ENCODE data around the gene PTPRQ.

DNA sequence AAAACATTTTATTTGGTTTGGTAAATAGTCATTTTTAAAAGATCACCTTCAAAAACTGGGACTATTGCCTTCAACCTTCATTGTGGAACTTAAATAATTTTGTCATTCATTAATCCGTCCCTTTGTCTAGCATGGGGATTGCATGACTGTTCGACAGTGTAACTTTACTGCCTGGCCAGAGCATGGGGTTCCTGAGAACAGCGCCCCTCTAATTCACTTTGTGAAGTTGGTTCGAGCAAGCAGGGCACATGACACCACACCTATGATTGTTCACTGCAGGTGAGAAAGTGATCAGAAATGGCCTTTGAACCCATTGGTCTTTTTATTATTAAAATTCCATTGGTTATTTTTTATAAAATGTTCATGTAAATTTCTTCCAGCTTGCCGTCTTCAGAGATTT lies 226.2 kb downstream of the PTPRQ start:
- TF ChIP-seq CTCF (IDR thresholded peaks at IDR 0.05; ENCODE audit: low read depth, low read length) = no peak
- TF ChIP-seq POLR2A (IDR thresholded peaks at IDR 0.05; ENCODE audit: extremely low read depth, insufficient read length) = no peak
- TF ChIP-seq MAX (IDR thresholded peaks at IDR 0.05; ENCODE audit: low read depth, low read length) = no peak
